HFFc6 (cell line): ENCODE measurements around the gene BSCL2. TPM values are rescaled to one million over a fixed set of nuclear protein-coding genes. Genes with fewer than 3 reads are reported as not detected.
"Not testable (repeated sequence)": the region's sequence is repeated elsewhere in the genome, so short reads cannot be mapped to it uniquely, and the experiment has no call there.

ENCODE experiments used
- DNase-seq: peaks from one replicate; pipeline ENCODE4 v3.0.0-alpha.2; 2018
- H3K27ac Mint-ChIP-seq: 2 replicates; pipeline ENCODE4 v1.8.0; 2020; ENCODE audit warnings: mild to moderate bottlenecking, mixed read lengths
- H3K27me3 Mint-ChIP-seq: 2 replicates; pipeline ENCODE4 v1.8.0; 2021; ENCODE audit warnings: mild to moderate bottlenecking, moderate library complexity, mixed read lengths; ENCODE audit not compliant: insufficient read depth
- H3K36me3 Mint-ChIP-seq: 2 replicates; pipeline ENCODE4 v1.8.0; 2021; ENCODE audit warnings: low read depth, mixed read lengths
- H3K4me1 Mint-ChIP-seq: 2 replicates; pipeline ENCODE4 v1.8.0; 2020; ENCODE audit warnings: low read depth, mixed read lengths
- H3K4me3 Mint-ChIP-seq: 2 replicates; pipeline ENCODE4 v1.8.0; 2020; ENCODE audit warnings: mild to moderate bottlenecking, moderate library complexity, mixed read lengths
- H3K9me3 Mint-ChIP-seq: 2 replicates; pipeline ENCODE4 v1.8.0; 2020; ENCODE audit warnings: mild to moderate bottlenecking, mixed read lengths
- total RNA-seq, 6 experiments: library from RNA; stranded (reverse); fragmentation: NEBNext Ultra II Directional; extraction: Animal tissue kit (Norgen Biotek cat#: 25700); gene quantifications; 2 replicates in 1 of 6; 3 replicates in 5 of 6; pipeline ENCODE4 v1.2.3, GENCODE V29; 2021
- TF ChIP-seq, protein P1 (sequence below): fragments of 200-600 bp; sonication (generic); IDR thresholded peaks from 2 replicates; pipeline ENCODE4 v1.5.0; 2021; ENCODE audit warnings: antibody characterized with exemption, mild to moderate bottlenecking

BSCL2 gene
- total RNA-seq, 6 experiments from 2014 or later, result 50.7 to 67.4 (median 56.8) TPM

DNA sequence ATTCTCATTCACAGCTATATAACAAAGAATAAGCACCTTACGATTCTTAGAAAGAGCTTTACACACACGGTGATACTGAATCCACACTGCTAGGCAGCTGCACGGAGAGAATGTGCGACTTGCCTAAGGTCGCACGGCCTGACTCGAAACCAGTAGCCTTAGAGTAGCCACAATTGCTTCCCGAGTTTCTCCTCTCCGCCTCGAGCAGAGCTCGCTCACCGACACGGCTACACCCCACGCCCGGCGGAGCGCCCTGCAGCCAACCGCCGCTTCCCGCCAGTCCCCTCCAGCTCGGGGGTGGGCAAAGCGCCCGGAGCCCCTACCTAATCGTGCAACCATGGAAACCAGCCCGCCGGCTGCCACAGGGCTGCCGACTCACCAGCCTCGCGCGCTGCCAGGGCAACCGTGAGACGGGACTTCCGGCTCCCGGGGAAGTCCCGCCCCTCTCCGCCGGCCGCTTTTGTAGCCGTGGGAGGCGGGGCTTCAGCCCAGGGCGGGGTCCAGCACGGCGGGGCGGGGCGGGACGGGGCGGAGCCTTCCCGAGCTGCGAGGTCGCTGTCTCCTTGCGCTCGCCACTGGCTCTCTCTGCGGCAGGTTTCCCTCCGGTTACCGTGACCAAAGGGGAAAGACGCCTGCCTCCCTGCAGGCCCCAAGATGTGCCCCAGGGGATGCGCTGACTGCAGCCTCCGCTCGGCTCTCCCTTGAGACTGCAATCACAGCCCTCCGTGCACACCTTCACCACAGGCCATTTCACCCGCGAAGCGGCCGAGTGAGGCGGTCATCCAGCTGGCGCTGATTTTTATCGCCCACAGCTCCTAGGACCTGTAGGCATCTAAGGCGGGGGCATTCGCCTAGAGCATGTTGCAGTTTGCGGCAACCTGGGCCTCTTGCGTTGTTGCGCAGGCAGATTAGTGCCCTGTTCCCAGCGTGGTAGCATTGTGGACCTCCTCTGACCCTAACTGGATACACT is 1.1 kb downstream of the BSCL2 start:
- Mint-ChIP-seq H3K9me3 (no peaks in the 10 kb centered on the region), H3K27ac (peak overlapping the region; percentile 98), H3K4me1 (peaks cover 39% of the 10 kb centered on the region), H3K36me3 (peaks cover 34% of the 10 kb centered on the region), H3K4me3 (peak overlapping the region; percentile 94), H3K27me3 (peaks cover 5% of the 10 kb centered on the region)
- TF ChIP-seq, protein P1, sequence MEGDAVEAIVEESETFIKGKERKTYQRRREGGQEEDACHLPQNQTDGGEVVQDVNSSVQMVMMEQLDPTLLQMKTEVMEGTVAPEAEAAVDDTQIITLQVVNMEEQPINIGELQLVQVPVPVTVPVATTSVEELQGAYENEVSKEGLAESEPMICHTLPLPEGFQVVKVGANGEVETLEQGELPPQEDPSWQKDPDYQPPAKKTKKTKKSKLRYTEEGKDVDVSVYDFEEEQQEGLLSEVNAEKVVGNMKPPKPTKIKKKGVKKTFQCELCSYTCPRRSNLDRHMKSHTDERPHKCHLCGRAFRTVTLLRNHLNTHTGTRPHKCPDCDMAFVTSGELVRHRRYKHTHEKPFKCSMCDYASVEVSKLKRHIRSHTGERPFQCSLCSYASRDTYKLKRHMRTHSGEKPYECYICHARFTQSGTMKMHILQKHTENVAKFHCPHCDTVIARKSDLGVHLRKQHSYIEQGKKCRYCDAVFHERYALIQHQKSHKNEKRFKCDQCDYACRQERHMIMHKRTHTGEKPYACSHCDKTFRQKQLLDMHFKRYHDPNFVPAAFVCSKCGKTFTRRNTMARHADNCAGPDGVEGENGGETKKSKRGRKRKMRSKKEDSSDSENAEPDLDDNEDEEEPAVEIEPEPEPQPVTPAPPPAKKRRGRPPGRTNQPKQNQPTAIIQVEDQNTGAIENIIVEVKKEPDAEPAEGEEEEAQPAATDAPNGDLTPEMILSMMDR, result no peak
- DNase-seq, result peak; percentile 93

DNA sequence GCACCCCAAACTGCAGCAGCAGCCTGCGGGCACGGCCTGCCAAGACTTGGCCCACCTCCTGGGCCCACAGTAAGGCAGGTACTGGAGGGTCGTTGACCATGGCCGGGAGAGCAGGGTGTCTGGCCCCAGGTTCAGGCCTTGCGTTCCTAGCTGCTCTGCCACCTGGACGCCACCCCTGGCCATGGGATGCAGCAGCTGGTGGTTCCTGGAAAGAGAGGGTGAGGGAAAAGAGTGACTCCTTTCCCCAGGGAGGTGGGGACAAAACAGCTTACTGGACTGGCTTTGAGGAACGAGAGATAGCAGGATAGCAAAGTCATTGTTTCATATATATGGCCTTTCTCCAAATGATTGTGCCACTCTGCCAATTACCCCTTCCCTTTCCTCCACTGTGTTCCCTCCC is 1.8 kb downstream of the BSCL2 start:
- H3K27me3 Mint-ChIP-seq, result peaks cover 5% of the 10 kb centered on the region
- peak overlapping the region; percentile 94 for H3K4me3 Mint-ChIP-seq
- H3K27ac Mint-ChIP-seq, result peak overlapping the region; percentile 98
- H3K36me3 Mint-ChIP-seq, result peaks cover 33% of the 10 kb centered on the region
- no peak for DNase-seq
- H3K4me1 Mint-ChIP-seq, result peaks cover 39% of the 10 kb centered on the region
- TF ChIP-seq, protein P1, result no peak; the same call in 1 of the 2 replicates
- no peaks in the 10 kb centered on the region for H3K9me3 Mint-ChIP-seq

DNA sequence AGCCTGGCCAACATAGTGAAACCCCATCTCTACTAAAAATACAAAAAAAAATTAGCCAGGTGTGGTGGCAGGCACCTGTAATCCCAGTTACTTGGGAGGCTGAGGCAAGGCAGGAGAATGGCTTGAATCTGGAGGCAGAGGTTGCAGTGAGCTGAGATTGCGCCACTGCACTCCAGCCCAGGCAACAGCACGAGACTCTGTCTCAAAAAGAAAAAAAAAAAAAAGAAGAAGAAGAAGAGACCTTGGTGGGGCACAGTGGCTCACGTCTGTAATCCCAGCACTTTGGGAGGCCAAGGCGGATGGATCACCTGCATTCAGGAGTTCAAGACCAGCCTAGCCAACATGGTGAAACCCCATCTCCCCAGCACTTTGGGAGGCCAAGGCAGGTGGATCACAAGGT is 3.3 kb downstream of the BSCL2 start:
- not testable (repeated sequence) for H3K27ac Mint-ChIP-seq, DNase-seq, H3K9me3 Mint-ChIP-seq, H3K4me3 Mint-ChIP-seq, H3K27me3 Mint-ChIP-seq
- Mint-ChIP-seq H3K4me1 (peaks cover 25% of the 10 kb centered on the region), H3K36me3 (peaks cover 25% of the 10 kb centered on the region)

DNA sequence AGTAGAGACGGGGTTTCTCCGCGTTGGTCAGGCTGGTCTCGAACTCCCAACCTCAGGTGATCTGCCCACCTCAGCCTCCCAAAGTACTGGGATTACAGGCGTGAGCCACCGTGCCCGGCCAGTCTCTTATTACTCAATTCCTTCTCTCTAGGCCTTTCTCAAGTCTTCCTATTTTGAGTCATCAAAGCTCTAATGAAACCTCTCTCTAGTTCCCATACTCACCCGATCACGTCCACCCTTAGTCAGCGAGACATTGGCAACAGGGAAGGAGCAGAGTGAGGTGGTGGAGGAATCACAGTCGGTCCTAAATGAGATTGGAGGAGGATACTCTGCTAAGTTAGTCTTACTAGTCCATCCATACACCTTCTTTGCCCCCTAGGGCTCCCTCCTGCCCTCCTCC is 5.0 kb downstream of the BSCL2 start:
- no peak overlapping the region for H3K27ac Mint-ChIP-seq
- H3K27me3 Mint-ChIP-seq, result no peaks in the 10 kb centered on the region; the same call in 1 of the 2 replicates
- peaks cover 30% of the 10 kb centered on the region for H3K36me3 Mint-ChIP-seq
- H3K9me3 Mint-ChIP-seq, result no peaks in the 10 kb centered on the region
- TF ChIP-seq, protein P1, result no peak
- no peak overlapping the region for H3K4me3 Mint-ChIP-seq
- peaks cover 19% of the 10 kb centered on the region for H3K4me1 Mint-ChIP-seq
- no peak for DNase-seq

DNA sequence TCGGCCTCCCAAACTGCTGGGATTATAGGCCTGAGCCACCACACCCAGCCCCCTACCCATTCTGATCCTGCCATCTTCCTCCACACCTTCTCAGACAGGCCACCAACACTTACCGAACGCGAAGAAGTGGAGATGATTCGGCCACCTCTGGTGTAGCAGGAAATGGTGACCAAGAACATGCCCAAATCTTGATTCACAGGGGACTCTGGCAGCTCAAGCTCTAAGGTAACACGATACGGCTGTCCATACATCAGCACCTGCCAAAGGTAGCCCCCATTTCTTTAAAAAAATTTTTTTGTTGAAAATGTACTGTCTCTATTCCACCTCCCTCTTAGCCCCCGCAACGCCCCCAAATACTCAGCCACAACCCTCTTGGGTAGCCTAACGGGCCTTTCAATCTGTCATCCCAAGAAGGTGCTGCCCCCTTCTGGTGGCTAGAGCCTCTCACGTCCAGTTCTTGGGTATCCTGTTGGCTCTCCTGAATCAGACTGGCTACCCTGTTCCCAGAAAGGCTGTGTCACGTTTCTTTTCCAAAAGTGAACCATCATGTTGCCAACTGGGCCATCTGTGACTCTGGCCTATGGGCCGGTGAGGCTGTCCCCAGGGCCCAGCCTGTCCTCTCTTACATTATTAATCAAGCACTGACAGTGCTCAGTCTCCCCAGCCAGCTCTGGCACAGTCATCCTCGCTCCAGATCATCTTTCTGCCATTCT is 12.6 kb downstream of the BSCL2 start:
- DNase-seq, result peak; percentile 75
- Mint-ChIP-seq H3K27me3 (no peaks in the 10 kb centered on the region; the same call in 1 of the 2 replicates), H3K27ac (peak overlapping the region; percentile 70), H3K36me3 (peaks cover 18% of the 10 kb centered on the region), H3K4me1 (peaks cover 17% of the 10 kb centered on the region), H3K4me3 (no peak overlapping the region), H3K9me3 (no peaks in the 10 kb centered on the region)
- TF ChIP-seq, protein P1, result peak; percentile 89

DNA sequence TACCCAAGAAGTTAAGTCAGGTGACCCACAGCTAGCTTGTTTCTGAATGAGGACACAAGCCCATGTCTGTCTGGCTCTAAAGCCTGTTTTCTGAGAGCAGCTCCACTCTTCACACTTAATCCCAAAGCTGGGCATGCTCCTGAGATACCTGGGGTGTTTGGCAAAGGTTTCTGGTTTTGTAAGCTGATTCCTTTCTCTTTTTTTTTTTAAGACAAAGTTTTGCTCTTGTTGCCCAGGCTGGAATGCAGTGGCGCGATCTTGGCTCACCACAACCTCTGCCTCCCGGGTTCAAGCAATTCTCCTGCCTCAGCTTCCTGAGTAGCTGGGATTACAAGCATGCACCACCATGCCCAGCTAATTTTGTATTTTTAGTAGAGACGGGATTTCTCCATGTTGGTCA is 13.6 kb downstream of the BSCL2 start:
- H3K27ac Mint-ChIP-seq, H3K4me3 Mint-ChIP-seq, DNase-seq, H3K9me3 Mint-ChIP-seq, H3K27me3 Mint-ChIP-seq: not testable (repeated sequence)
- Mint-ChIP-seq H3K4me1 (peaks cover 27% of the 10 kb centered on the region), H3K36me3 (peaks cover 16% of the 10 kb centered on the region)
